ENCODE results near the gene SLC25A17.

DNA sequence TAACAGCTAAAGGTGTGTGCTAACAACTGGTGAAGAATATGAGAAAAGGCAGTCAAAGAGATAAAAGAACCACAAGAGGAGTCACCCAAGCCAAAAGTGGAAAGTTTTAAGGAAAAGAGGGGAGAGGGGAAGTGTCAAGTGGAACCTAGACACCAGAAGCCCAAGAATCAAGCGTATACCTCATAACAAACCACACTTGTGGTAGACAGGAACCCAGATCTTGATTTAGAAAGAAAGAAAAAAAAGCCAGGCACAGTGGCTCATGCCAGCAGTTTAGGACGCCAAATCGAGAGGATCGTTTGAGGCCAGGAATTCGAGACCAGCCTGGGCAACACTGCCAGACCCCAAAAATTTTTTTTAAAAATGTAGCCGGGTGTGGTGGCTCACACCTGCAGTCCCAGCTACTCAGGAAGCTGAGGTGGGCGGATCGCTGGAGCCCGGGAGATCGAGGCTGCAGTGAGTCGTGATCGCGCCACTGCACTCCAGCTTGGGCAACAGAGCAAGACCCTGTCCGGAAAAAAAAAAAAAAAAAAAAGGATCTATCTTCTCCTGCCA, 877 bp downstream of the SLC25A17 start:
- TF ChIP-seq, protein P1, sequence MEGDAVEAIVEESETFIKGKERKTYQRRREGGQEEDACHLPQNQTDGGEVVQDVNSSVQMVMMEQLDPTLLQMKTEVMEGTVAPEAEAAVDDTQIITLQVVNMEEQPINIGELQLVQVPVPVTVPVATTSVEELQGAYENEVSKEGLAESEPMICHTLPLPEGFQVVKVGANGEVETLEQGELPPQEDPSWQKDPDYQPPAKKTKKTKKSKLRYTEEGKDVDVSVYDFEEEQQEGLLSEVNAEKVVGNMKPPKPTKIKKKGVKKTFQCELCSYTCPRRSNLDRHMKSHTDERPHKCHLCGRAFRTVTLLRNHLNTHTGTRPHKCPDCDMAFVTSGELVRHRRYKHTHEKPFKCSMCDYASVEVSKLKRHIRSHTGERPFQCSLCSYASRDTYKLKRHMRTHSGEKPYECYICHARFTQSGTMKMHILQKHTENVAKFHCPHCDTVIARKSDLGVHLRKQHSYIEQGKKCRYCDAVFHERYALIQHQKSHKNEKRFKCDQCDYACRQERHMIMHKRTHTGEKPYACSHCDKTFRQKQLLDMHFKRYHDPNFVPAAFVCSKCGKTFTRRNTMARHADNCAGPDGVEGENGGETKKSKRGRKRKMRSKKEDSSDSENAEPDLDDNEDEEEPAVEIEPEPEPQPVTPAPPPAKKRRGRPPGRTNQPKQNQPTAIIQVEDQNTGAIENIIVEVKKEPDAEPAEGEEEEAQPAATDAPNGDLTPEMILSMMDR (IDR thresholded peaks at IDR 0.05), result no peak
- TF ChIP-seq POLR2A (IDR thresholded peaks at IDR 0.05), result no peak
